GM19240 (cell line): ENCODE data around the gene TBL1X.

ENCODE experiments used
- DNase-seq: peaks from one replicate; pipeline ENCODE4 v3.0.0; 2011; ENCODE audit warnings: low spot score; ENCODE audit not compliant: insufficient read length

Gene TBL1X

DNA sequence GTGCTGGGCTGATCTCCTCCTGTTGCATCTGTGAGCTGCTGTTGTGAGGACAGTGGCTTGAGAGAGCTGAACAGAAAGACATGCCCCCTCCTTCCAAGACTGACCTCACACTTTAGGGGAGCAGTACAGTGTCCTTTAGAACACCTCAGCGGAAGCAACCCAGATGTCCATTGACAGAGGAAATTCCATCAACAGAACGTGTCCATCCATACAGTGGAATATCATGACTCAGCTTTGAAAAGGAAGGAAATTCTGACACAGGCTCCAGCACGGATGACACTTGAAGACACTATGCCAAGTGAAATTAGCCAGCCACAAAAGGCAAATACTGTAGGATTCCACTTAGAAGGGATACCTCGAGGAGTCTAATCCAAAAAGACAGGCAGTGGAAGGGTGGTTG lies 197.3 kb downstream of the TBL1X start:
- no peak for DNase-seq

GRCh38 chrX:9663216-9663615 lies 198.4 kb downstream of the TBL1X start:
- no peak for DNase-seq

- no peak for DNase-seq
Measured at GRCh38 chrX:9664224-9664623, 199.4 kb downstream of the TBL1X start.

GRCh38 chrX:9665113-9665512 lies 200.3 kb downstream of the TBL1X start:
- no peak for DNase-seq

- DNase-seq, result no peak
Measured at GRCh38 chrX:9668537-9668936, 203.7 kb downstream of the TBL1X start.

DNA sequence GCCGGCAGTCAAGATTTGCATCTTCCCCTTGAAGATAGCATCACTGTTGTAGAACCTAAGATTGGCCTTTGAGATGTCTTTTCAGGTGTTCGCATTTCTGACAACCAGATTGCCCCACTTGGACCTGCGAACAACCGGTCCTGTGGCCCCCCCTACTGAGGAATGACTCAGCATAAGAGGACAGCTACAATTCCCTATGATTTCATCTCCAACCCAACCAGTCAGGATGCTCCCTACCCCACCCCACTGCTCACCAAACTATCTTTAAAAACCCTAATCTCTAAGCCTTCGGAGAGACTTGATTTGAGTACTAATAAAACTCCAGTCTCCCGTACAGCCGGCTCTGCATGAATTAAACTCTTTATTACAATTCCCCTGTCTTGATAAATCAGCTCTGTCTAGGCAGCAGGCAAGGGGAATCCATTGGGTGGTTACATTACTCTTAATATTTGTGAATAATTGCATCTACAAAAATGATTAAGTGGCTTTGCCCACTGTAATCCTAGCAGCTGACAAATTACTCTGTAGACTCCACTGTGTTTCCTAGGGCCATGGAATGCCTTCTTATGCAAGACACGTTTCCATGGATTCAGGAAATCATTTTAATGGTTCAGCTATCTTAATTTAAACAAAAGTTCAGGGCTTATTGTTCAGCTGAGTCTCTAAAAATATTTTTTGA lies 205.4 kb downstream of the TBL1X start:
- DNase-seq, result no peak

DNA sequence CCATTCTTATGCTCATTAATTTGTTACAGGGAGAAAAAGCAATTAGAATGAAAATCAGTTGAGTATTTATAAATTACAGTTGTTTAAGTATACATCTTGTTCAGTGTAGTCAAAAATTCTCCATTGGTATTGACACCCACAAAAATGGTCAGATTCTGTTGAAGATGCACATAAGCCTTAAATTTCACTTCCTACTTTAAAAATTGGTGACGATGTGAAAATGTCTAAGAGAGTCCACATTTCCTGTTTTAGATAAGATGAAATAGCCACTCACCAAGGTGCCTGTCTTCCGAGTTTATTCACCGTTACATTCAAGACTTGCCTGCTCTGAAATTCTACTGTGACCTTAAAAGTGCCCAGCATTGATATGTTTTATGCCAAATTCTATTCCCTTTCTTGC lies 207.1 kb downstream of the TBL1X start:
- DNase-seq, result no peak

GRCh38 chrX:9676306-9676705 lies 211.4 kb downstream of the TBL1X start:
- DNase-seq, result no peak

DNA sequence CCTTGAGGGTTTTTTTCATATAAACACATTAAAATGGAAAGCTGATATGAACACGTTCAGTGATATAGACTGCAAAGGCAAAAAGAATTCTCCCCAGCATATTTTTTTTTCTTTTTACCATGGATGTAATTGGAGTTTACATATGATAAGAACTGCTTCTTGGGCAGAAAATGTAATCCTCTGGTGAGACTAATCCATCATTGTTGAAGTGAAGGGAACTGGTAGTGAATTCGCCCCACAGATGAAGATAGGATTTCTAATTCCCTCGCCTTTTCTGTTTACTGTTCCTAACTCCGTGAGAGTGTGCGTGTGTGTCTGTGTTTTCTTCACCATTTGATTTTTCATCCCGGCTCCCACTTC lies 211.9 kb downstream of the TBL1X start:
- no peak for DNase-seq

- peak; percentile 51 for DNase-seq
Measured at GRCh38 chrX:9677098-9677739, 212.4 kb downstream of the TBL1X start.

GRCh38 chrX:9678215-9678965 lies 213.5 kb downstream of the TBL1X start:
- no peak for DNase-seq

GRCh38 chrX:9681011-9681410 lies 216.2 kb downstream of the TBL1X start:
- DNase-seq, result no peak

GRCh38 chrX:9681422-9681821 lies 216.6 kb downstream of the TBL1X start:
- no peak for DNase-seq

DNA sequence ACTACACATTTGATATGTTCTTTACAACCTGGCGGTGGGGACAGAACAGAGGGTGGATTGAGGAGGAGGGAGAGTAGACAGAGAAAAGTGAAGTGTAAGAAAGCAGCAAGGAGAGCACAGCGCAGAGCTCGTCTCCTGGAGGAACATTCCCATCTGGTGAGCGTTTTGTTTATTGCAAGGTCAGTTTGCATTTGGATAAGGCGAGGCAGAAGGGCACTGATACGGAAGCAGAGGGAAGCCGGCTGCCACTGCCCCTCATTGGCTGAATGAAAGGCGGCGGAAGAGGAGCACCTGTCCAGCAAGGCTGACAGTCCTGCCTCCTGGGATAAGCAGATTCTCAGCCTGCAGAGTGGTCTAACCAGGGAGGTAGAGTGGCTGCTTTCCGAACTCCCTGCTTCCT lies 217.6 kb downstream of the TBL1X start:
- DNase-seq, result no peak

DNA sequence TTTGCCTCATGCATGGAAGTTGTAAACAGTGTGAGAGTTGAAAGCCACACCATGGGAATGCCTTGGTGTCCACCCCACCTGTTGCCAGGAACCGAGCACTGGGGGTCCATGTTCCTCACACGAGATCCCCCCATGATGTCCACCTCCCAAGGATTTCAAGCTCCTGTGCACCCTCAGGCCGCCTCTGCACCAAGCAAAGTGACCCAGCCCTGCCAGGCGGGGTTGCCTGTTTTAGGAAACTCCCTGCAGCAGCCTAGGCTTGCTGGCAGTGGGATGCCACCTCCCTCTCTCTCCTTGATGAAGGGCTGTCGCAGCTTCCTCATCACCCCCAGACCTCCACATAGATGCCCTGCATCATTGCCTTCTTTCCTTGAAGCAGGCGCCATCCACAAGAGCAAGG lies 218.0 kb downstream of the TBL1X start:
- DNase-seq, result no peak

- no peak for DNase-seq
Measured at GRCh38 chrX:9683350-9683749, 218.5 kb downstream of the TBL1X start.

DNA sequence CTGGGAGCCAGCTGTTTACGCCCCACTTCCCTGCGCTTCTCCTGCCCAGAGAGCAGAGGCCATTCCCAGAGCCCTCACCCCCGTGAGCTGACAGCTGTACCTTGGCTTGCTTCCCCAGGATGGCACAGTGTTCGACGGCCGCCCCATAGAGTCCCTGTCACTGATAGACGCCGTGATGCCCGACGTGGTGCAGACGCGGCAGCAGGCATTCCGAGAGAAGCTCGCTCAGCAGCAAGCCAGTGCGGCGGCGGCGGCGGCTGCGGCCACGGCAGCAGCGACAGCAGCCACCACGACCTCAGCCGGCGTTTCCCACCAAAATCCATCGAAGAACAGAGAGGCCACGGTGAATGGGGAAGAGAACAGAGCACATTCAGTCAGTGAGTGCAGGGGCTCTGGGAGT lies 223.0 kb downstream of the TBL1X start:
- no peak for DNase-seq

GRCh38 chrX:9688833-9689232 lies 224.0 kb downstream of the TBL1X start:
- DNase-seq, result no peak

DNA sequence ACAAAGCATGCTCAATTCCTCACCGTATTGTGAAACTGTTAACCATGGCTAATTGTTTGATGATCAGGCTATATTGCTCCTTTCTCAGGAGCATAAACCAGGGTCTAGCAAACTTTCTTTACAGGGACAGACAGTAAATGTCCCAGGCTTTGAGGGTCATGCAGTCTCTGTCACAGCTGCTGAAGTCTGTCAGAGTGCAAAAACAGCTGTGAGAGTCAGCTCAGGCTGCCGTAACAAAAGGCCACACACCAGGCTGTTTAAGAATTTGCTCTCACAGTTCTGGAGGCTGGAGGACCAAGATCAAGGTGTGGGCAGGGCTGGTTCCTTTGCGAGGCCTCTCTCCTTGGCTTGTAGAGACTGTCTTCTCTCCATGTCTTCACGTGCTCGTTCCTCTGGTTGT lies 225.2 kb downstream of the TBL1X start:
- no peak for DNase-seq

- DNase-seq, result no peak
Measured at GRCh38 chrX:9693307-9694001, 228.6 kb downstream of the TBL1X start.

GRCh38 chrX:9698576-9698975 lies 233.7 kb downstream of the TBL1X start:
- DNase-seq, result no peak

GRCh38 chrX:9700555-9700954 lies 235.7 kb downstream of the TBL1X start:
- DNase-seq, result no peak
